Measurements from ENCODE around the gene FBXO44. TPM values are rescaled to one million over a fixed set of nuclear protein-coding genes. Genes with fewer than 3 reads are reported as not detected.
A peak's percentile ranks its signal among the peaks of the same experiment; 100 is the strongest.

FBXO44 gene
- total RNA-seq, 1 donor from 2014 or later: 19.0 TPM

DNA sequence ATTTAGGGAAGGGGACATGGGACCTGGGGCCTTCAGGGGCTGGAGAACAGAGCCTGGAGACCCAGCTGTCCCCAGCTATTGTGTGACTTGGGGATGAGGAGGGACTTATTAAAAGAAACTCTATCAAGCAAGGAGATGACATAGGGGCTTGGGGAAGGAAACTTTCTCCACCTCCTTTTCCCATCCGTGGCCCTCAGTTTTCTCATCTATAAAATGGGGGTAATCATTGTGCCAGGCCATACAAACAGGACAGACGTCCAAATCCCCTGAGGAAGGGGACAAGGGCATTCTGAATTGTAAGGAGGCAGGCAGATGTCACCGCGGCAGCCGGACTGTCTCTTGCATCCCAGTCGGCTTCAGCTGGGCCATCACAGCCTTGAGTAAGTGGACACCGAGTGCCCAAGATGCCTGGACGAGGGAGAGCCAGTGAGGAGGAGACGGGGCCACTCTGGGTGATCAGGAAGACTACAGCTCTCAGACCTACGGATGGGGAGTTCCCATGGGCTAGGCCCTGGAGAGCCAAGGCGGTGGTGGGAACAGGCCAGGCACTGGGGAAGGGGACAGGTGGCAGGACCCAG, 2.4 kb upstream of the FBXO44 start:
- intact Hi-C loops (cut with DNase I): no loop called here
- ATAC-seq: no peak
- DNase-seq (ENCODE audit: missing footprints): no peak

DNA sequence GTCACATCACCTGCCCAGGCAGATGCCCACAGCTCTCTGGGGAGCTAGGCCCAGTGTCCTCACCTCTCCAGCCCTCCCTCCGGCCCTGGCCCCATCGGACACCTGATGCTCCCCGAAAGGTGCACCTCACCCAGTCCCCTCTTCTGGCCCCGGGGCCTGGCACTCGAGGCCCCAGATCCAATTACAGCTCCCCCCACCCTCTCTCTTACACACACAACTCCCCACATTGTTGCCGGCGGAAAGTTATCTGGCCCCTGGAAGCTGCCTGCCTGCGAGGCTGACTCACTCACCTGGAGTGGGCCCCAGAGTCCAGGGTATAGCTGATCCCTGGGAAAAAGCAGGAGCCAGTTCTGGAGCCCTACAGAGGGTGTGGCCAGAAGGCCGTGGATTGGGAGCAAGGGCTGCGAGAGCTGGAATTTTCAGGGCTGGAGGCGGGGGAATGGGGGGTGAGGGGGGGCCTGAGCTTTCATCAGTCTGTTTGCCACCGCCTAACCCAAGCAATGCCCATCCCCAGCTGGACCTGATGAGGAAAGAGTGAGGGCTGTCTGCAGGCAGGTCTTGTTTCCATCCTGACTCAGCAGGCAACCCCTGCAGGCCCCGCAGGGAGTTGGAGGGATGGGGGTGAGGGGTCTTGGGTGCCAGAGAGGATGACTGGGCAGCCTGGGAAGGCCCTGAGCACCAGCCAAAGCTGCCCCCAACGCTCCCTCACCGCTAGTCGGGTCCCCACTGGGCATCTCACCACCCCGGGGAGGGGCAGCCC, 1.4 kb upstream of the FBXO44 start:
- no peak for ATAC-seq
- DNase-seq (ENCODE audit: missing footprints): no peak
- intact Hi-C loops (cut with DNase I): no loop called here

DNA sequence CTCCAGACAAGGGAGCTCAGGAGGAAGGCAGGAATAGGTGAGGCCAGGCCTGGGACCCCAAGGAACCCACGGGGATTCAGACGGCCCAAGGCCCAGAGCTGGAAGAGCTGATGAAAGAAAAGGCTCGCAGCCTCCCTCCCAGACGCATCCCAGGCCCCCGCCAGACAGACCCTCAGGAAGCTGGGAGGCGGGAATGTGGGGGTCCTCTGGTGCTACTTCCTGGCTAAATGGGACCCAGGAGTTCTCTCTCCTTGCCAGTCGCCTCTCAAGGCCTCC, 878 bp upstream of the FBXO44 start:
- ATAC-seq: no peak
- intact Hi-C loops (cut with DNase I): no loop called here
- no peak for DNase-seq (ENCODE audit: missing footprints)

DNA sequence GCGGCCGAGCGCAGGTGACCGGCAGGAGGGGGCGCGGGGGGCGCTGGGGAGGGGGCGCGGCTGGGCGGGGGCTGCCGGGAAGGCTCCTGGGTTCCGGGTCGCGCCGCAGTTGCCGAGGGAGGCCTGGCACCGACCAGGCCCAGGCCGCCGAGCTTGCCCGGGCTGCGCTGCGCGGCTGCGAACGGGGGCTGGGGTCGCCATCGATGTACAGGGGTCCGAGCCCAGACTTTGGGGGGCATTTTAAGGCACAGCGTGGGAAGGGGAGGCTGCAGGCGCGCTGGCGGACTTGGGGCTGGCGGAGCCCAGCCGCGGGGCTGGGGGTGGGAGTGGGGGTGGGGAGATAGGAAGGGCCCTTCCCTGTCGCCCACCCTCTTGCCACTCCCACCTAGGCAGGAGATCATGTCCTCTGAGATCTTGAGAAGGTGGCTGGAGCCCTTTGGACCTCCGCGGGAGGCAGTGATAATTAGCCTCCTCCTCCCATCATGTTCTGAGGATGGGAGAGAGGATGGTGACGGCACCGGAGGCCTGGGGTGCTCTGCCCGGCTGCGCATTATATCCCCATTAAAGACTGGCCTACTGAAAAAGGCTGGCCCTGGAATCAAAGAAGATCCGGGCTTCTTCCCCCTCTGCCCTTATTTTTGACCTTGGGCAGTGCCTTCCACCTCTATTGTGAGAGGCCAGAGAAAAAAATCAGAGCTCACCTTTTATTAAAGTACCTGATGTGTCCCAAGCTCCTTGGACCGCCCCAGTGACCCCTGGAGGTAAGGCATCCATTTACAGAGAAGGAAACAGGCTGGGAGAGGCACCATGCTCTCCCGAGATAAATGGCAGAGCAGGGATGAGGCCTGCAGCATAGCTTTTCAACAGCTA, 497 bp downstream of the FBXO44 start:
- no peak for DNase-seq (ENCODE audit: missing footprints)
- intact Hi-C loops (cut with DNase I): no loop called here
- no peak for ATAC-seq

DNA sequence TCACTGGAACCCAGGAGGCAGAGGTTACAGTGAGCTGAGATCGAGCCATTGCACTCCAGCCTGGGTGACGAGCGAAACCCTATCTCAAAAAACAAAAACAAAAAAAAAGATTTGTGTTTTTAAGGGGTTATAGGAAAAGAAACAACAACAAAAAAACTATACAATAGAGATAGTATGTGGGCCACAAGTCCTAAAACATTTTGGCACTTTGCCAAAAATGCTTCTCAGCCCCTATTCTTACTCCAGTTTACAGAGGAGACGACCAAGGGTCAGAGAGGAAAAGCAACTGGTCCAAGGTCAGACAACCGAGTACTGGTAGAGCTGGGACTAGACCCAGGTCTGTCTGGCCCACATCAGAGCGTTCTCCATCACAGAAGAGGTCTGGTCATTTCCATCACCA, 3.0 kb downstream of the FBXO44 start:
- DNase-seq (ENCODE audit: missing footprints) (no peak), ATAC-seq (no peak)
- intact Hi-C loops (cut with DNase I): no loop called here

DNA sequence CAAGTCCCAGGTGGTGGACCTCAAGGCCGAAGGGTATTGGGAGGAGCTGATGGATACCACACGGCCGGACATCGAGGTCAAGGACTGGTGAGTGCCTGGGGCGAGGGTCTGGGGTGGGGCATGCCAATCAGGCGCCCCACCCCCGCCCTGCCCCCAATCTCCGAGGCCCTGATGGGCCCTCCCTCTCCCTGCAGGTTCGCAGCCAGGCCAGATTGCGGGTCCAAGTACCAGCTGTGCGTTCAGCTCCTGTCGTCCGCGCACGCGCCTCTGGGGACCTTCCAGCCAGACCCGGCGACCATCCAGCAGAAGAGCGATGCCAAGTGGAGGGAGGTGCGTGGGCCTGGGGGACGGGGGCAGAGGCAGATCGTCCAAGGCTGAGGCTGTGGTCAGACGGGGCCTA, 3.9 kb downstream of the FBXO44 start:
- no peak for ATAC-seq
- intact Hi-C loops (cut with DNase I): no loop called here
- DNase-seq (ENCODE audit: missing footprints): no peak

DNA sequence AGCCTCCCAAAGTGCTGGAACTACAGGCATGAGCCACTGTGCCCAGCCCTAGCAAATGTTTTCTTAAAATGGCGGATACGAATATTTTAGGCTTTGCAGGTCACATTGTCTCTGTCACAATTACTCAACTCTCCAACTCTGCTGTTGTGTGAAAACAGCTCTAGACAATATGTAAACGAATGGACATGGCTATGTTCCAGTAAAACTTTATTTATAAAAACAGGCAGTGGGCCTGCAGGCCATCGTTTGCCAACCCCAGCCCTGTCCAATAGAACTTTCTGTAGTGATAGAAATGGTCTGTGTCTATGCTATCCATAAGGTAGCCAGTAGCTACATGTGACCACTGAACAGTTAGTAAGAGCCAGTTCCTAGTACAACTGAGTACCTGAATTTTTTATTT, 5.1 kb downstream of the FBXO44 start:
- no peak for ATAC-seq
- DNase-seq (ENCODE audit: missing footprints): no peak
- intact Hi-C loops (cut with DNase I): no loop called here

DNA sequence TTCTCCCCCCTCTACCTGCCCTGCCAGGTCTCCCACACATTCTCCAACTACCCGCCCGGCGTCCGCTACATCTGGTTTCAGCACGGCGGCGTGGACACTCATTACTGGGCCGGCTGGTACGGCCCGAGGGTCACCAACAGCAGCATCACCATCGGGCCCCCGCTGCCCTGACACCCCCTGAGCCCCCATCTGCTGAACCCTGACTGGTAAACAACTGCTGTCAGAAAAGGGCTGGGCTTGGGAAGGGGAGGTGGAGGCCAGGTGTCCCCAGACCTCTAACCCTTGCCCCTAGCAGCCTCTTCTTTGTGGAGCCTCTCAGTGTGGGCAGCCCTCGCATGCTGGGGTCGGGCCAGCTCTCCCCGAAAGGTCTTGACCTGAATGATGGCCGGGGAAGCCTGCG, 6.4 kb downstream of the FBXO44 start:
- intact Hi-C loops (cut with DNase I): no loop called here
- DNase-seq (ENCODE audit: missing footprints): no peak

DNA sequence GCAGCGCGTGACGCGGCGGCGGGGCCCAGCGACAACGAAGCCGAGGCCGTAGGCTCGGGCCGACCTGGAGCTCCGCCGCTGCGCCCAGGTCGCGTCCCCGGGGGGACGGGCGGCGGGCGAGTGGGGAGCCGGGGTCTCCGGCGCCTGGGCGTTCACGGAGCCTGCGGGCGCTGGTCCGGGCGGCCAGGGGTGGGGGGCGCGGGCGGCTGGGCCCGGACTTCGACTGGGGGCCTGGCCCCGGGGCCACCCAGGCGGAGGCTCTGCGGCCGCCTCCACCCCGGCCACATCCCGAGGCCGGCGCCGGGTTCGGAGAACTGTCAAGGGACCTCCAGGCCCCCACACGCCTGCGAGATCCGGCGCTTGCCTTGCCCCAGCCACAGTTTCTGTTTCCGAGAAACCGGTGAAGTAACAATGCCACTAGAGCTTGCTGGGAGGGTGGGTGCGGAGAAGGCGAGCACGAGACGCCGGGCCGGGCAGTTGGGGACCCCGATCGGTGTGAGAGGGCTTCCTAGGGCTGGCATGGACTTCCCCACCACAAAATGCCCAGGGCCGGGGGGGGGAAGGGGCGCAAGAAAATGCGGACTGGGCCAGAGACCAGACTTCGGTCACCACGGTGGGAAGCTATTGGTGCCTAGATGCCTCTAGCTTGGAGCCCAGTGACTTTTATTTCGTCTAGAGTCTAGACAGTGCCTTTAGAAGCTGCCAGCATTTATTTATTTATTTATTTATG, 9.8 kb downstream of the FBXO44 start:
- ATAC-seq (peak; percentile 44), DNase-seq (ENCODE audit: missing footprints) (peak; percentile 77)
- intact Hi-C loops (cut with DNase I): loop anchor here (1.0 kb wide), 1 partner anchor 17 kb away; the partner anchor contains the start of gene MAD2L2

More for the DNA sequence above, 6.4 kb downstream of the FBXO44 start:
- ATAC-seq: no peak

DNA sequence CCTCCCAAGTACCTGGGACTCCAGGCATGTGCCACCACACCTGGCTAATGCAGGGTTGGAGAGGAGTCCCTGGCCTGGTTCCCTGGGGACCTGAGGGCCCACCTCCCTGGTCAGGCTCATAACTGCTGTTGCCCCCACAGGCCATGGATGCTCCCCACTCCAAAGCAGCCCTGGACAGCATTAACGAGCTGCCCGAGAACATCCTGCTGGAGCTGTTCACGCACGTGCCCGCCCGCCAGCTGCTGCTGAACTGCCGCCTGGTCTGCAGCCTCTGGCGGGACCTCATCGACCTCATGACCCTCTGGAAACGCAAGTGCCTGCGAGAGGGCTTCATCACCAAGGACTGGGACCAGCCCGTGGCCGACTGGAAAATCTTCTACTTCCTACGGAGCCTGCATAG, 13.8 kb downstream of the FBXO44 start:
- ATAC-seq (no peak), DNase-seq (ENCODE audit: missing footprints) (no peak)
- intact Hi-C loops (cut with DNase I): no loop called here

DNA sequence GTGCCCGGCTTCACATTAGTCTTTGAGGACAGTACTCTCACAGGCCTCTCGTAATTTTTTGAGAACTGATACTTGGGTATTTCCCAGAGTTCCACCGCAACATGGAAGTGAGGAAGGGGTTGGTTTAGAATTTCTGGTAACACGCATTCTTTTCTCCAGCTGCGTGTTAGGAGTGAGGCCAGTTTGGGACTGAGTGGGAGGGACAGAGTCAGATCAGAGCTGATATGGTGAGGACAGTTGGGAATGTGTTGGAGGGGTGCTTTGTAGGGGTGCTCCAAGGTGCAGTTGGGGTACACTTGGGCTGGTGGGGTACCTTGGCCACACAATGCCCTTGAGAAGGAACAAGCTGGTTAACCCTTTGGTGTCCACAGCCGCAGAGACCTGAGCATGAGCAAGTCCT, 16.1 kb downstream of the FBXO44 start:
- ATAC-seq (no peak), DNase-seq (ENCODE audit: missing footprints) (no peak)
- intact Hi-C loops (cut with DNase I): no loop called here

DNA sequence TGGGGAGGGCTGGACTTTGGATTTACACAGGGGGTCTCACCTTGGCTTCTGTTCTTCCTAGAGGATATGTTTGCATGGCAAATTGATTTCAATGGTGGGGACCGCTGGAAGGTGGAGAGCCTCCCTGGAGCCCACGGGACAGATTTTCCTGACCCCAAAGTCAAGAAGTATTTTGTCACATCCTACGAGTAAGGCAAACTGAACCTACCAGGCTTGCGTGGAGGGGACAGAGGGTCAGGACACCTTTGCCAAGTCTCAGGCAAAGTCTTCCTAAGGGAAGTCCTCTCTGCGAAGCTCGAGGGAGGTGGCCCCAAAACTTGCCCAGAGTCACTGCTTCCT, 16.5 kb downstream of the FBXO44 start:
- ATAC-seq (no peak), DNase-seq (ENCODE audit: missing footprints) (no peak)
- intact Hi-C loops (cut with DNase I): no loop called here

DNA sequence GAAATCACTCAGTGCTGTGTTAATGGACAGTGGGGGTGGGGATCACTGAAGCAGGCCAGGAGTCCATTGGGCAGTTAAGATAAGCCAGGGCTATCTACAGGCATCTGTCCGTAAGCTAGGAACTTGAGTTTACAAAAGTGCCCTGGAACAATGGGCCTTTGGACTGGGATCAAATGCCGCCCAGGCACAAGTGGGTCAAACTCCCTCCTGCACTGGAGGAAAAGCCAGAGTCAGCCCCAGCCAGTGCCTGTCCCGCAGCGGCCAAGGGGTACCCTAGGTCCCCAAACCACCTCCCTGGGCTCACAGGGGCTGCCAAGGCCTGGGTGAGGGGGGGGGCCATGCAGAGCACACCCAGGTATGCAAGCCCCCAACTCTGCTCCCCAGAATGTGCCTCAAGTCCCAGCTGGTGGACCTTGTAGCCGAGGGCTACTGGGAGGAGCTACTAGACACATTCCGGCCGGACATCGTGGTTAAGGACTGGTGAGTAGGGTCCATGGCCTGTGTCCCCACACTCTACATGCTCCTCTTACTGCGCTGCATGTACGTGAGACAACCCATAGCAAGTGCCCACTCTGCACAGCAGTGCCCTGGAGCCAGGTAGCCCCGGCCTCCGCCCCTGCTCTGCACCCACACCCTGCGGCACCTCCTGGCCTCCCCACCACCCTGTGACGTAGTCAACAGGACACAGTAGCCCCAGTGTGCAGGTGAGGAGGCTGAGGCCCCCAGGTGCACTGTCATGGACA, 17.0 kb downstream of the FBXO44 start:
- intact Hi-C loops (cut with DNase I): no loop called here
- no peak for DNase-seq (ENCODE audit: missing footprints)
- ATAC-seq: no peak

DNA sequence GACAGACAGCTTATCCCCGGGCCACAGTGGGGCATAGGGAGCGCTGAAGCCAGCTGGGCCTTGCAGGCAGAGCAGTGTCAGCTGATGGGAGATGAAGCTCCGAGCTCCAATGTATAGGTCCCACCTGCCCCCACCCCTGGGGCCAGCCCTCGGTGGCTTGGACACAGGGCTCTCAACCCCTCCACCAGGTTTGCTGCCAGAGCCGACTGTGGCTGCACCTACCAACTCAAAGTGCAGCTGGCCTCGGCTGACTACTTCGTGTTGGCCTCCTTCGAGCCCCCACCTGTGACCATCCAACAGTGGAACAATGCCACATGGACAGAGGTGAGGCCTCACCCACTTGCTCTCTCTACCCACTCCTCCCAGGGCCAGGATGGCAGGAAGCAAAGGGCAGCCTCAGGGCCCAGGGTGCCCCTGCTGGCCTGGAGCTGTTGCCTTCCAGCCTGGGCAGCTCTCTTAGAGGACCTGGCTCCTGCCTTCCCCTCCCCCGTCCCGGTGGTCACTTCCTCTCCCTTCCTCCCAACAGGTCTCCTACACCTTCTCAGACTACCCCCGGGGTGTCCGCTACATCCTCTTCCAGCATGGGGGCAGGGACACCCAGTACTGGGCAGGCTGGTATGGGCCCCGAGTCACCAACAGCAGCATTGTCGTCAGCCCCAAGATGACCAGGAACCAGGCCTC, 18.6 kb downstream of the FBXO44 start:
- DNase-seq (ENCODE audit: missing footprints) (no peak), ATAC-seq (no peak)
- intact Hi-C loops (cut with DNase I): no loop called here

DNA sequence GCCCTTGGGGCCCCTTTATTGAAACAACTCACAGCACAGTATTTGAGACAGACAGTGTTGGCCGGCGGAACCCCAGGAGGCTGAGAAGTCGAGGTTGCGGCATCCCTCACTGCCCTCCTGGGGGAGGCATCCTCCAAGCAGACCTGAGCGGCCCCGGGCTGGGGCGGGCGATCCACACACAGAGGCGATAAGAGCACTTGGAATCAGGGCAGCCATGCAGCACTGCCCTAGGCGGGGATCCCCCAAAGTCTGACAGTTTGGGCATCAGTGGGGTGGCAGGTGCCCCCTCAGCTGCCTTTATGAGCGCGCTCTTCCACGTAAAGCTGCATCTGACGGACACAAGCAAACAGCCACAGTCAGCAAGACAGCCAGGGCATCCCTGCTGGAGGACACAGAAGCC, 19.8 kb downstream of the FBXO44 start:
- ATAC-seq (no peak), DNase-seq (ENCODE audit: missing footprints) (no peak)
- intact Hi-C loops (cut with DNase I): no loop called here

DNA sequence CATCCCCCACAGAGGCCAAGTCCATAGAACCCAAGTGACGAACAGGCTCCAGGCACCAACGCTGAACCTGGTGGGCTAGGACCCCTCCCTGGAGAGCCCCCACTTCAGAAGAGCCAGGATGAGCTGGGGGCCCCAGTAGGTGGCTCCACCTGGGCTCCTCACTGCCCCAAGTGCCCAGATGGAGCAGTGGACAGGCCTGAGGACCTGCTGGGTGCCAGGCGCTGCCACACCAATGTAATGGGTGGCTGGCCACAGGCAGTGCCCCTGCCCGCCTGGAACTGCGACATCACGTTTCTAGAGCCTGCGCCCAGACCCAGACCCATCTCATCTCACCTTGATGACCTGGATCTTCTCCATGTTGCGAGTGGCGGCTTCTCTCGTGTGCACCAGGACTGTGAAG, 20.6 kb downstream of the FBXO44 start:
- DNase-seq (ENCODE audit: missing footprints) (no peak), ATAC-seq (no peak)
- intact Hi-C loops (cut with DNase I): no loop called here

DNA sequence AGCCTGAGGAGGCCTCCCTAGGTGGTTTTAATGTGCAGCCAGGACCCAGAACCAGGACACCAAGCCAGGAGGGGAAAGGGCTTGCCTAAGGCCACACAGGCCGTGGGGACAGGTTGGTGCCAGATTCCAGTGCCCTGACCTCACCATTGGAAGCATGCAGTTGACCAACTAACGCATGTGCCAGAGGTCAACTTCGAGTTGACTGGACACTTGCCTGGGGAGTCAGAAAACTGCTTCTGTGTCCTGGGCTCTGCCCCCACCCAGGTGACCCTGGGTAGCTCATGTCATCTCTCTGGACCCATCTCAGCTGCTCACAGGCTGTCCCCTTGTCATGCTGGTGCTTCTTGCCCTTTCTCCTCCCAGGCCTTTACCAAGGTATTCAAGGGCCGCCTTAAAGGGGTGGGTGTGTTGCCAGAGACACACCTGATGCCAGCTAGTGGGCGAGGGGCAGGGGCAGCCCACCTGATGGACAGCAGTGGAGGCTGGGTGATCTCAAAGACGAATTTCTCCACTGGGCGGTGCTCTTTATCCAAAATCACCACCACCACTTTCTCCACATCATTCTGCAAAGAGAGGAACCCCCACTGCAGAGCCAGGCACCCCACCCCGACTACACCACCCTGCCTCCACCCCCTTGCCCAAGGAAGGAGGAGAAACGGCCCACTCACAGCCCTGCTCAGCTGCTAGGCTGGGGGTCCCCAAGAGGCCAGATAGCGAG, 21.9 kb downstream of the FBXO44 start:
- ATAC-seq (no peak), DNase-seq (ENCODE audit: missing footprints) (no peak)
- intact Hi-C loops (cut with DNase I): no loop called here

DNA sequence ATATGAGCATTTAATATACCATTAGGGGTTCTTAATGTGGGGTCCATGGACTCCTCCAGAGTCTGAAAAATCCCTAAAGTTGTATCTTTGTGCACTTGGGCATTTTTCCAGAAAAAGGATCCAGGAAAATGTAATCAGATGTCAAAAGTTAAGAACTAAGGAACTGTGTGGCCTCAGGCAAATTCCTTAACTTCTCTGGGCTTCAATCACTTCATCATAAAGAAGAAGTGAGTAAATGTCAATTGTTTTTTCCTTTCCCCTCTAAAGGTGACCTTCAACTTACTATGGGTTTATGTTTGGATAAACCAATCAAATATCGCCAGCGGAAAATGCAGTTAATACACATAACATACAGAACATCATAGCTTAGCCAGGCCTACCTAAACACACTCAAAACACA, 23.8 kb downstream of the FBXO44 start:
- DNase-seq (ENCODE audit: missing footprints): no peak
- intact Hi-C loops (cut with DNase I): no loop called here
- no peak for ATAC-seq
